ENCODE measurements around the gene MVB12A.

DNA sequence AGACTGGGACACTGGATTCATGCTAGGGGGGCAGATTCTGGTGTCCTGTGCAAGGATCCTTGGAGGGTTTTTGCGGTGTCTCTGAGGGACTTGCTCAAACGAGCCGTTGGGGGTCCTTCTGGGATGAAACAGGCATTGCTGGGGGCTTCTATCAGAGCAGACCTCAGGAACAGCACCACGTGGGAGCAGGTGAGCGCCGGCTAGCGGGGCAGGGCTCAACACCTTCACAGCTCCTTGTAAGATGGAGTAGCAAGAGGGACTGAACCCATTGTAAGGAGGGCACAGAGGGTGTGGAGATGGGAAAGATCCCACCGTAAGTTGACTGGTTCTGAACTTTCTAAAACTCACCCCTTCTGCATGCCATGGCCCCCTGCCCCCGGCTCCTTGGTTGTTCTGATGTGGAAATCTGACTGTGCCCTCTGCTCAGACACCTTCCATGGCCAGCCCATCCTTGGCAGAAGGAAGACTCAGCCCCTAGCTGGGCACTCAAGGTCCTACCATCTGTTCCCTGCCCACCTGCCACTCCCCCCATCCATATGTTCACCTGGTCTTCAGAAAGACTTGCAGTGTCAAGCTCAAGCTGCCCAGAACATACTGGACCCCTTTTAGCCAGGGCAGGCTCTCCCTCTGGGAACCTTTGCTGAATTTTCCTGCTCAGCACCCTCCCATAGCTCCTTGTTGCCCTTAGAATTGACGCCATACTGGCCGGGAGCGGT lies 51.7 kb downstream of the MVB12A start:
- TF ChIP-seq, protein P1, sequence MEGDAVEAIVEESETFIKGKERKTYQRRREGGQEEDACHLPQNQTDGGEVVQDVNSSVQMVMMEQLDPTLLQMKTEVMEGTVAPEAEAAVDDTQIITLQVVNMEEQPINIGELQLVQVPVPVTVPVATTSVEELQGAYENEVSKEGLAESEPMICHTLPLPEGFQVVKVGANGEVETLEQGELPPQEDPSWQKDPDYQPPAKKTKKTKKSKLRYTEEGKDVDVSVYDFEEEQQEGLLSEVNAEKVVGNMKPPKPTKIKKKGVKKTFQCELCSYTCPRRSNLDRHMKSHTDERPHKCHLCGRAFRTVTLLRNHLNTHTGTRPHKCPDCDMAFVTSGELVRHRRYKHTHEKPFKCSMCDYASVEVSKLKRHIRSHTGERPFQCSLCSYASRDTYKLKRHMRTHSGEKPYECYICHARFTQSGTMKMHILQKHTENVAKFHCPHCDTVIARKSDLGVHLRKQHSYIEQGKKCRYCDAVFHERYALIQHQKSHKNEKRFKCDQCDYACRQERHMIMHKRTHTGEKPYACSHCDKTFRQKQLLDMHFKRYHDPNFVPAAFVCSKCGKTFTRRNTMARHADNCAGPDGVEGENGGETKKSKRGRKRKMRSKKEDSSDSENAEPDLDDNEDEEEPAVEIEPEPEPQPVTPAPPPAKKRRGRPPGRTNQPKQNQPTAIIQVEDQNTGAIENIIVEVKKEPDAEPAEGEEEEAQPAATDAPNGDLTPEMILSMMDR (IDR thresholded peaks at IDR 0.05) = no peak
- TF ChIP-seq ZFX (IDR thresholded peaks at IDR 0.05; ENCODE audit: borderline replicate concordance) = no peak

All from 22Rv1 (cell line).